Measurements from ENCODE around the gene XYLT2. TPM values are rescaled to one million over a fixed set of nuclear protein-coding genes. Genes with fewer than 3 reads are reported as not detected.
A peak's percentile ranks its signal among the peaks of the same experiment; 100 is the strongest.

The XYLT2 gene
- total and polyA plus RNA-seq, 9 of the 15 experiments (the other 6 are each of a cell fraction or from before 2014, with no cell fraction given), result 0.63 to 9.1 (median 4.3) TPM

GRCh38 chr17:50319306-50320004, 26.5 kb upstream of the XYLT2 start (continued):
- TF ChIP-seq PML (IDR thresholded peaks at IDR 0.05; ENCODE audit: low read length) (no peak), PYGO2 (tag; IDR thresholded peaks at IDR 0.05) (peak; percentile 94), RFX5 (IDR thresholded peaks at IDR 0.05; ENCODE audit: low read depth, low read length) (no peak), CBX5 (IDR thresholded peaks at IDR 0.05; ENCODE audit: borderline replicate concordance, low read depth) (no peak), SMARCE1 (IDR thresholded peaks at IDR 0.05) (no peak), HNRNPL (IDR thresholded peaks at IDR 0.05; ENCODE audit: low read depth, low read length) (no peak), ARNT (IDR thresholded peaks at IDR 0.05) (no peak), DACH1 (IDR thresholded peaks at IDR 0.05; ENCODE audit: partially characterized antibody) (no peak), ZFP91 (CRISPR knock-in tag; IDR thresholded peaks at IDR 0.05) (no peak), NR2C2 (CRISPR knock-in tag; IDR thresholded peaks at IDR 0.05) (no peak), NR2C2 (tag; IDR thresholded peaks at IDR 0.05) (no peak), MEF2D (tag; conservative IDR thresholded peaks at IDR 0.05; ENCODE audit: low read depth) (peak; percentile 90), TRIM25 (IDR thresholded peaks at IDR 0.05; ENCODE audit: borderline replicate concordance) (no peak), HNRNPUL1 (IDR thresholded peaks at IDR 0.05; ENCODE audit: low read length) (no peak), ZBTB17 (CRISPR knock-in tag; IDR thresholded peaks at IDR 0.05) (peak; percentile 57; the same call in 1 of the 2 replicates), GATA2 (CRISPR knock-in tag; IDR thresholded peaks at IDR 0.05) (no peak), CAMTA2 (CRISPR knock-in tag; conservative IDR thresholded peaks at IDR 0.05) (no peak), KLF13 (tag; IDR thresholded peaks at IDR 0.05; ENCODE audit: borderline replicate concordance, low read depth) (0 out of 2 replicates have a peak, but pooled peaks have one; percentile 58), ZNF212 (CRISPR knock-in tag; IDR thresholded peaks at IDR 0.05) (peak; percentile 63; the same call in 1 of the 2 replicates), CEBPZ (IDR thresholded peaks at IDR 0.05; ENCODE audit: borderline replicate concordance, low read depth, low read length) (no peak), ARID3A (IDR thresholded peaks at IDR 0.05; ENCODE audit: borderline replicate concordance, low read depth, low read length) (no peak)

All from K562 (cell line).